Fibroblast of lung (primary cell): Measurements from ENCODE around the gene NFYA.

Experiments used
- EZH2 ChIP-seq: IDR thresholded peaks from 2 replicates; pipeline ENCODE4 v1.5.1; 2012; ENCODE audit warnings: low read length, control low read depth, mild to moderate bottlenecking; ENCODE audit errors: missing control alignments
- TF ChIP-seq, protein P1 (sequence below), 2 donors: IDR thresholded peaks in 1 of 2; conservative IDR thresholded peaks in 1 of 2; 1 replicate in 1 of 2; 2 replicates in 1 of 2; pipeline ENCODE4 v1.5.1; 2011 to 2012; ENCODE audit warnings: low read length in 2 of 2, control low read depth in 1 of 2, inconsistent platforms in 1 of 2, low read depth in 1 of 2, mild to moderate bottlenecking in 1 of 2

DNA sequence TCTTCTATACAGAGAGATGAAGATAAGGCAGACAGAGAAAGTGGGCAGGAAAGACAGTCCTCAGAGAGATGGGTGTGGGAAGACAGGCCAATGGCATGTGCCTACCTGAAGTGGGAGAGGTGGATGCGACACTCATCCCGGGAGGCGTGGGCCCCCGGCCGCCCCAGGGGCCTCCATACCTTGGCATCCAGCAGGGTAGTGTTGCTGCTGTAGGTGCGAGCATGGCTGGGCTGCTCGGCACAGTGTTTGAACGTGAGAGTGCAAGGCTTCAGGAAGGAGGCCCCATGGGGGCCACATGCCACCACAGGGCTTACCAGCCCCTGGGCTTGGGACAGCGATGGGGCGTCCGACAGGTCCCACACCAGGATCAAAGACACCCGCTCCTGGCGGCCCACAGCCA is 39.0 kb upstream of the NFYA start:
- TF ChIP-seq, protein P1, sequence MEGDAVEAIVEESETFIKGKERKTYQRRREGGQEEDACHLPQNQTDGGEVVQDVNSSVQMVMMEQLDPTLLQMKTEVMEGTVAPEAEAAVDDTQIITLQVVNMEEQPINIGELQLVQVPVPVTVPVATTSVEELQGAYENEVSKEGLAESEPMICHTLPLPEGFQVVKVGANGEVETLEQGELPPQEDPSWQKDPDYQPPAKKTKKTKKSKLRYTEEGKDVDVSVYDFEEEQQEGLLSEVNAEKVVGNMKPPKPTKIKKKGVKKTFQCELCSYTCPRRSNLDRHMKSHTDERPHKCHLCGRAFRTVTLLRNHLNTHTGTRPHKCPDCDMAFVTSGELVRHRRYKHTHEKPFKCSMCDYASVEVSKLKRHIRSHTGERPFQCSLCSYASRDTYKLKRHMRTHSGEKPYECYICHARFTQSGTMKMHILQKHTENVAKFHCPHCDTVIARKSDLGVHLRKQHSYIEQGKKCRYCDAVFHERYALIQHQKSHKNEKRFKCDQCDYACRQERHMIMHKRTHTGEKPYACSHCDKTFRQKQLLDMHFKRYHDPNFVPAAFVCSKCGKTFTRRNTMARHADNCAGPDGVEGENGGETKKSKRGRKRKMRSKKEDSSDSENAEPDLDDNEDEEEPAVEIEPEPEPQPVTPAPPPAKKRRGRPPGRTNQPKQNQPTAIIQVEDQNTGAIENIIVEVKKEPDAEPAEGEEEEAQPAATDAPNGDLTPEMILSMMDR (conservative IDR thresholded peaks at IDR 0.05 in 1 of 2, IDR thresholded peaks at IDR 0.05 in 1 of 2; ENCODE audit: low read depth in 1 of 2, low read length in 2 of 2) = no peak
- TF ChIP-seq EZH2 = no peak
